Esophagus muscularis mucosa (tissue), 4 donors: ENCODE measurements around the gene XRCC3. TPM values are rescaled to one million over a fixed set of nuclear protein-coding genes. Genes with fewer than 3 reads are reported as not detected.
A peak's percentile ranks its signal among the peaks of the same experiment; 100 is the strongest.

Experiments used
- DNase-seq: peaks from one replicate; pipeline ENCODE4 v3.0.0-alpha.2; 2017; ENCODE audit errors: extremely low spot score
- H3K27ac ChIP-seq, 4 donors: fragments of 200-600 bp; sonication (generic); replicated peaks in 1 of 4; 1 replicate in 3 of 4; 2 replicates in 1 of 4; pipeline ENCODE4 v1.5.1; 2016 to 2019; ENCODE audit warnings: mild to moderate bottlenecking in 1 of 4
- H3K27me3 ChIP-seq, 4 donors: fragments of 200-600 bp; sonication (generic); one replicate each; pipeline versions ENCODE4 v1.5.1 to v1.6.0; 2016 to 2019
- H3K36me3 ChIP-seq, 4 donors: fragments of 200-600 bp; sonication (generic); one replicate each; pipeline ENCODE4 v1.5.1; 2016 to 2019
- H3K4me1 ChIP-seq, 4 donors: fragments of 200-600 bp; sonication (generic); one replicate each; pipeline ENCODE4 v1.5.1; 2016 to 2019
- H3K4me3 ChIP-seq, 4 donors: fragments of 200-600 bp; sonication (generic); 1 replicate in 2 of 4; 2 replicates in 2 of 4; pipeline ENCODE4 v1.5.1; 2016 to 2019; ENCODE audit warnings: mild to moderate bottlenecking in 4 of 4, moderate library complexity in 1 of 4
- H3K9me3 ChIP-seq, 4 donors: fragments of 200-600 bp; sonication (generic); 1 replicate in 3 of 4; 2 replicates in 1 of 4; pipeline ENCODE4 v1.5.1; 2016 to 2019
- CTCF ChIP-seq, 3 experiments: fragments of 200-600 bp in 2 of 3; fragments of 450-650 bp in 1 of 3; sonication (generic) in 2 of 3; IDR thresholded peaks; one replicate each; pipeline ENCODE4 v1.5.1; 2017 to 2019; ENCODE audit warnings: antibody characterized with exemption in 3 of 3, mild to moderate bottlenecking in 2 of 3, moderate library complexity in 1 of 3
- EP300 ChIP-seq: sonication (generic); formaldehyde crosslinking; IDR thresholded peaks from one replicate; pipeline ENCODE4 v1.6.1; 2017; ENCODE audit warnings: antibody characterized with exemption
- POLR2A ChIP-seq: fragments of 450-650 bp; IDR thresholded peaks from one replicate; pipeline ENCODE4 v1.6.1; 2017; ENCODE audit warnings: antibody characterized with exemption, moderate library complexity, mild to moderate bottlenecking, low read depth
- POLR2AphosphoS5 ChIP-seq, 2 donors: sonication (generic); formaldehyde crosslinking; IDR thresholded peaks; one replicate each; pipeline ENCODE4 v1.6.1; 2017; ENCODE audit warnings: antibody characterized with exemption in 2 of 2
- WGBS: methylation state at CpG from one replicate; pipeline ENCODE4 v1.1.5; 2018; 5-methylcytosine and 5-hydroxymethylcytosine counted together
- intact Hi-C: fragments of 100-400 bp; cut with DNase I; formaldehyde crosslinking; loops from one replicate; pipeline ENCODE4 v1.15.1; 2023
- total RNA-seq, 4 donors: library from RNA; depleted of rRNA; stranded (reverse); fragments of >200 nt; gene quantifications; one replicate each; pipeline versions ENCODE4 v1.1.0 to v1.2.1, GENCODE V29; 2016

The XRCC3 gene
- total RNA-seq, 4 donors from 2014 or later, result 1.6 to 5.4 (median 2.1) TPM

- peak overlapping the region in 1 of 4 donors; percentile 28 for H3K27ac ChIP-seq
- intact Hi-C loops, result no loop called here
- 75% methylated on average over 8 of the region's 8 CpGs for WGBS
Measured at GRCh38 chr14:103690332-103690731, 24.9 kb downstream of the XRCC3 start.

GRCh38 chr14:103688906-103689902, 26.0 kb downstream of the XRCC3 start:
- TF ChIP-seq EP300 (no peak), POLR2AphosphoS5 (IDR thresholded peaks at IDR 0.05) (no peak), POLR2A (no peak)
- WGBS, result 66% methylated on average over 16 of the region's 16 CpGs
- no peak for DNase-seq
- H3K27ac ChIP-seq, result peak overlapping the region in 1 of 4 donors; percentile 28
- H3K4me1 ChIP-seq, result peaks cover 15 to 44% (median 34%) of the 10 kb centered on the region in 4 donors
- H3K27me3 ChIP-seq, result no peaks in the 10 kb centered on the region
- peaks cover 17 to 85% (median 76%) of the 10 kb centered on the region in 4 donors for H3K36me3 ChIP-seq
- intact Hi-C loops, result loop anchor here (10.0 kb wide), 1 partner anchor 114 kb away; no protein-coding TSS in a partner anchor
- no peaks in the 10 kb centered on the region for H3K9me3 ChIP-seq
- no peak overlapping the region for H3K4me3 ChIP-seq

More at GRCh38 chr14:103690332-103690731, 24.9 kb downstream of the XRCC3 start:
- H3K9me3 ChIP-seq, result no peaks in the 10 kb centered on the region
- peaks cover 12 to 39% (median 29%) of the 10 kb centered on the region in 4 donors for H3K4me1 ChIP-seq
- no peak overlapping the region for H3K4me3 ChIP-seq
- TF ChIP-seq POLR2AphosphoS5 (IDR thresholded peaks at IDR 0.05) (no peak), EP300 (no peak), POLR2A (no peak), CTCF (IDR thresholded peaks at IDR 0.05) (no peak)
- no peak for DNase-seq
- peaks cover 18 to 83% (median 73%) of the 10 kb centered on the region in 4 donors for H3K36me3 ChIP-seq
- no peaks in the 10 kb centered on the region for H3K27me3 ChIP-seq

DNA sequence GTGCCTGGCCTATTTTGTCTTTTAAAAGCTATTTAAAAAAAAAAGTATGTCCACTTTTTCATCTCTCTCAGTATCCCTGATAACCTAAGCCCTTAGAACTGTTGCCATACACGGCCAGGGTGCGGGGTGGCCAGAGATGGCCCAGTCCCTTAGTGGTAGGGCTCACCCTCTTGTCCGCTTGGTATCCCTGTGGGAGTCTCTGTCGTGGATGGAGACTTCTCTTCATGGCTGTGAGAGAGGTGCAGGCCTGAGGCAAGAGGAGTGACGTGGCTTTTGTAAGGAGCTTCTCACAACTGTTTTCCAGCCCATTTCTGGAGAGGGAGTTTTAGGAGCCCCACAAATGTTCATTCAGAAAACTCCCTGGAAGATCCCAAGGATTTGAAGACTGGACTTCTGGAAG, 26.8 kb downstream of the XRCC3 start:
- peak overlapping the region in 1 of 4 donors; percentile 28 for H3K27ac ChIP-seq
- H3K9me3 ChIP-seq, result no peaks in the 10 kb centered on the region
- no peak for DNase-seq
- WGBS, result 91% methylated on average over 5 of the region's 5 CpGs
- intact Hi-C loops, result loop anchor here (10.0 kb wide), 1 partner anchor 114 kb away; no protein-coding TSS in a partner anchor
- no peak for TF ChIP-seq EP300
- no peak for TF ChIP-seq POLR2A
- TF ChIP-seq POLR2AphosphoS5 (IDR thresholded peaks at IDR 0.05), result no peak
- TF ChIP-seq CTCF (IDR thresholded peaks at IDR 0.05), result no peak
- H3K27me3 ChIP-seq, result no peaks in the 10 kb centered on the region
- peaks cover 15 to 44% (median 39%) of the 10 kb centered on the region in 4 donors for H3K4me1 ChIP-seq
- no peak overlapping the region for H3K4me3 ChIP-seq
- H3K36me3 ChIP-seq, result peaks cover 10 to 85% (median 76%) of the 10 kb centered on the region in 4 donors

GRCh38 chr14:103687712-103688111, 27.5 kb downstream of the XRCC3 start:
- Histone ChIP-seq H3K9me3 (no peaks in the 10 kb centered on the region), H3K36me3 (peaks cover 10 to 85% (median 76%) of the 10 kb centered on the region in 4 donors), H3K4me3 (no peak overlapping the region), H3K27me3 (no peaks in the 10 kb centered on the region), H3K27ac (no peak overlapping the region), H3K4me1 (peaks cover 15 to 44% (median 39%) of the 10 kb centered on the region in 4 donors)
- TF ChIP-seq POLR2AphosphoS5 (IDR thresholded peaks at IDR 0.05) (no peak), CTCF (IDR thresholded peaks at IDR 0.05) (no peak), POLR2A (no peak), EP300 (no peak)
- intact Hi-C loops, result loop anchor here (10.0 kb wide), 1 partner anchor 113 kb away; no protein-coding TSS in a partner anchor
- 90% methylated on average over 4 of the region's 4 CpGs for WGBS
- DNase-seq, result no peak

DNA sequence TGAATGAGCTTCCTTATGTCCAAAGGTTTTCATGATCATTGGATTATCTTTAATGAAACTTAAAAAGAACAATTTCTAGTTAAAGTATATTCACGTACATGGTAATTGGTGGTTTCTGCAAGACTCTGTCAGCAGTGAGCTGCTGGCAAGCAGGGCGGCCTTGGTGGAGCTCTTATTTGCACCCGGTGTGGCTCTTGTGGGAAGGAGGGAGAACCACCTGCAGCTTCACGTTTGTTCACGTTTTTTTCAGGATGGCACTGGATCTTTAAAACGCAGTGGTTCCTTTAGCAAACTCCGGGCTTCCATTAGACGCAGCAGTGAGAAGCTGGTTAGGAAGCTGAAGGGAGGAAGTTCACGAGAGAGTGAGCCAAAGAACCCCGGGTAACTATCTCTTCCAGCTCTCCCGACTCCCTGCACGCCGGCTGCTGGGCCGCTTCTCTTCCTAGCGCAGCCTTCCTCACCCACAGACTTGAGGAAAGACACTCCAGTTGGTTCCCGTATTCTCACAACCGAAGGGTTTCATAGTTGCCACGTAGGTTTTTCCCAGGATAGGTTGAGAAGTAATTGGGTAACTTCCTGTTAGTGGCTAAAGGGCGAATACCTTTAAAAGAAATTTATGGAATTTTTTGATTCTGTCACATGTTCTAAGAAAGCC, 28.3 kb downstream of the XRCC3 start:
- no peak overlapping the region for H3K27ac ChIP-seq
- H3K9me3 ChIP-seq, result no peaks in the 10 kb centered on the region
- TF ChIP-seq CTCF (IDR thresholded peaks at IDR 0.05) (no peak), POLR2A (no peak), POLR2AphosphoS5 (IDR thresholded peaks at IDR 0.05) (no peak), EP300 (no peak)
- H3K36me3 ChIP-seq, result peaks cover 16 to 85% (median 75%) of the 10 kb centered on the region in 4 donors
- no peak for DNase-seq
- peaks cover 15 to 44% (median 39%) of the 10 kb centered on the region in 4 donors for H3K4me1 ChIP-seq
- H3K27me3 ChIP-seq, result no peaks in the 10 kb centered on the region
- intact Hi-C loops, result loop anchor here (10.0 kb wide), 1 partner anchor 112 kb away; no protein-coding TSS in a partner anchor
- H3K4me3 ChIP-seq, result no peak overlapping the region
- 82% methylated on average over 19 of the region's 19 CpGs for WGBS
